ENCODE measurements around the gene NEK1. TPM values are rescaled to one million over a fixed set of nuclear protein-coding genes. Genes with fewer than 3 reads are reported as not detected.

NEK1 gene
- total and polyA plus RNA-seq, 2 of the 4 experiments (the other 2 are of a cell fraction), result 3.3 to 3.9 TPM

DNA sequence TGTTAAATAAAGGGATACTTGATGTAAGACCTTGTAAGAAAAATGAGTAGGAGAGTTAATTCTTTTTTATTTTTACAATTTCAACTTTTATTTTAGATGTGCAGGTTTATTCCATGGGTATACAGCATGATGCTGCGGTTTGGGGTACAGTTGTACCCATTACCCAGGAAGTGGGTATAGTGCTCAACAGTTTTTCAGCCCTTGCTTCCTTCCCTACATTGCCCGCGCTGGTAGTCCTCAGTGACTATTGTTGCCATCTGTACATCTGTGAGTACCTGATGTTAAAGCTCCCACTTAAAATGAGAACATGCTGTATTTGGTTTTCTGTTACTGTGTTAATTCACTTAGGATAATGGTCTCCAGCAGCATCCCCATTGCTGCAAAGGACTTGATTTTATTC, 17.7 kb upstream of the NEK1 start:
- Histone ChIP-seq H3K56ac (ENCODE audit: extremely low read depth, insufficient read depth, low read length) (no peak overlapping the region), H2AK9ac (replicated peaks; ENCODE audit: low read depth, low read length, poor library complexity) (no peak overlapping the region), H4K20me1 (ENCODE audit: insufficient read depth, low read length) (peaks cover 17% of the 10 kb centered on the region; the same call in 1 of the 2 replicates), H3K9ac (ENCODE audit: low read depth, low read length) (no peak overlapping the region), H3K18ac (ENCODE audit: low read depth, low read length) (no peak overlapping the region), H2AFZ (replicated peaks; ENCODE audit: low read length, poor library complexity) (no peak overlapping the region), H3K36me3 (ENCODE audit: control insufficient read depth, insufficient read depth, low read length) (no peaks in the 10 kb centered on the region), H2BK5ac (ENCODE audit: low read depth, low read length, poor library complexity, severe bottlenecking) (no peak overlapping the region), H4K8ac (ENCODE audit: low read depth in 2 of 2, low read length in 2 of 2) (no peak overlapping the region), H3K4ac (ENCODE audit: low read depth, low read length) (no peak overlapping the region), H3K9me3 (ENCODE audit: control insufficient read depth, insufficient read depth, low read length) (no peaks in the 10 kb centered on the region), H3K4me3 (ENCODE audit: insufficient read depth, low read depth, low read length) (no peak overlapping the region), H4K91ac (ENCODE audit: insufficient read depth, low read depth, low read length) (no peak overlapping the region), H3K9me1 (ENCODE audit: insufficient read depth, low read length) (no peaks in the 10 kb centered on the region), H2AK5ac (ENCODE audit: low read depth, low read length) (no peak overlapping the region), H3K79me1 (ENCODE audit: low read depth in 1 of 2, low read length in 2 of 2) (peaks cover 8 to 16% of the 10 kb centered on the region in 2 experiments; a peak in 2 of 4 replicates), H2BK120ac (ENCODE audit: low read depth, low read length) (no peak overlapping the region), H3K4me2 (ENCODE audit: low read depth, low read length) (no peak overlapping the region), H3K23ac (ENCODE audit: low read depth, low read length) (no peak overlapping the region), H3K27ac (ENCODE audit: insufficient read depth, low read length) (no peak overlapping the region), H2BK15ac (ENCODE audit: low read depth, low read length) (no peak overlapping the region), H3K14ac (replicated peaks; ENCODE audit: low read depth, low read length) (no peak overlapping the region), H4K5ac (ENCODE audit: low read depth, low read length) (no peak overlapping the region), H3K4me1 (ENCODE audit: control insufficient read depth, insufficient read depth, low read length) (no peaks in the 10 kb centered on the region), H2BK20ac (ENCODE audit: low read depth, low read length) (no peak overlapping the region), H3K27me3 (ENCODE audit: control insufficient read depth, insufficient read depth, low read length) (no peaks in the 10 kb centered on the region)
- no CpG with 5 or more reads among the region's 3 CpGs for WGBS, 2 experiments (ENCODE audit: extremely low coverage in 2 of 2, insufficient read length in 1 of 2)
- DNase-seq (no peak), ATAC-seq (ENCODE audit: low read depth) (no peak)
- in situ Hi-C loops (cut with MboI; ENCODE audit: low sequenced_read_pairs) (no loop called here), intact Hi-C loops (cut with micrococcal nuclease) (no loop called here), dilution Hi-C loops (cut with HindIII; ENCODE audit: low sequenced_read_pairs, unreplicated experiment) (no loop called here)
- ChIA-PET POLR2A (ENCODE audit: unreplicated experiment) (interaction anchor here (0.5 kb wide), 1 partner anchor 56 kb away, joined by 4 read pairs; no protein-coding TSS in a partner anchor), CTCF (interaction anchor here (1.0 kb wide), 1 partner anchor 11 kb away, joined by 3 read pairs; no protein-coding TSS in a partner anchor)
- BruUV-seq (replicated peaks), result no TSS peak
- TF ChIP-seq CHD1 (IDR thresholded peaks at IDR 0.05; ENCODE audit: low read depth, low read length) (no peak), CEBPB (IDR thresholded peaks at IDR 0.05; ENCODE audit: low read depth, low read length) (no peak), NFE2L2 (IDR thresholded peaks at IDR 0.05; ENCODE audit: low read depth, low read length) (no peak), POLR2A (IDR thresholded peaks at IDR 0.05; ENCODE audit: low read depth, low read length) (no peak), MAZ (IDR thresholded peaks at IDR 0.05; ENCODE audit: borderline replicate concordance, low read depth, low read length) (no peak), FOS (IDR thresholded peaks at IDR 0.05; ENCODE audit: low read depth, low read length) (no peak), RAD21 (IDR thresholded peaks at IDR 0.05; ENCODE audit: low read length) (no peak), RFX5 (IDR thresholded peaks at IDR 0.05; ENCODE audit: low read depth, low read length) (no peak), SMC3 (IDR thresholded peaks at IDR 0.05; ENCODE audit: low read depth, low read length) (no peak), MXI1 (IDR thresholded peaks at IDR 0.05; ENCODE audit: borderline replicate concordance, low read depth, low read length) (no peak), RCOR1 (IDR thresholded peaks at IDR 0.05; ENCODE audit: insufficient replicate concordance, low read length) (no peak), MAFK (IDR thresholded peaks at IDR 0.05; ENCODE audit: low read depth, low read length) (no peak), BHLHE40 (IDR thresholded peaks at IDR 0.05; ENCODE audit: low read depth, low read length) (no peak)
- TF ChIP-seq, protein P1, sequence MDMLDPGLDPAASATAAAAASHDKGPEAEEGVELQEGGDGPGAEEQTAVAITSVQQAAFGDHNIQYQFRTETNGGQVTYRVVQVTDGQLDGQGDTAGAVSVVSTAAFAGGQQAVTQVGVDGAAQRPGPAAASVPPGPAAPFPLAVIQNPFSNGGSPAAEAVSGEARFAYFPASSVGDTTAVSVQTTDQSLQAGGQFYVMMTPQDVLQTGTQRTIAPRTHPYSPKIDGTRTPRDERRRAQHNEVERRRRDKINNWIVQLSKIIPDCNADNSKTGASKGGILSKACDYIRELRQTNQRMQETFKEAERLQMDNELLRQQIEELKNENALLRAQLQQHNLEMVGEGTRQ (IDR thresholded peaks at IDR 0.05; ENCODE audit: low read depth, low read length), result no peak
- TF ChIP-seq, protein P2, sequence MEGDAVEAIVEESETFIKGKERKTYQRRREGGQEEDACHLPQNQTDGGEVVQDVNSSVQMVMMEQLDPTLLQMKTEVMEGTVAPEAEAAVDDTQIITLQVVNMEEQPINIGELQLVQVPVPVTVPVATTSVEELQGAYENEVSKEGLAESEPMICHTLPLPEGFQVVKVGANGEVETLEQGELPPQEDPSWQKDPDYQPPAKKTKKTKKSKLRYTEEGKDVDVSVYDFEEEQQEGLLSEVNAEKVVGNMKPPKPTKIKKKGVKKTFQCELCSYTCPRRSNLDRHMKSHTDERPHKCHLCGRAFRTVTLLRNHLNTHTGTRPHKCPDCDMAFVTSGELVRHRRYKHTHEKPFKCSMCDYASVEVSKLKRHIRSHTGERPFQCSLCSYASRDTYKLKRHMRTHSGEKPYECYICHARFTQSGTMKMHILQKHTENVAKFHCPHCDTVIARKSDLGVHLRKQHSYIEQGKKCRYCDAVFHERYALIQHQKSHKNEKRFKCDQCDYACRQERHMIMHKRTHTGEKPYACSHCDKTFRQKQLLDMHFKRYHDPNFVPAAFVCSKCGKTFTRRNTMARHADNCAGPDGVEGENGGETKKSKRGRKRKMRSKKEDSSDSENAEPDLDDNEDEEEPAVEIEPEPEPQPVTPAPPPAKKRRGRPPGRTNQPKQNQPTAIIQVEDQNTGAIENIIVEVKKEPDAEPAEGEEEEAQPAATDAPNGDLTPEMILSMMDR (conservative IDR thresholded peaks at IDR 0.05; ENCODE audit: low read depth, low read length), result no peak
- TF ChIP-seq, protein P3, sequence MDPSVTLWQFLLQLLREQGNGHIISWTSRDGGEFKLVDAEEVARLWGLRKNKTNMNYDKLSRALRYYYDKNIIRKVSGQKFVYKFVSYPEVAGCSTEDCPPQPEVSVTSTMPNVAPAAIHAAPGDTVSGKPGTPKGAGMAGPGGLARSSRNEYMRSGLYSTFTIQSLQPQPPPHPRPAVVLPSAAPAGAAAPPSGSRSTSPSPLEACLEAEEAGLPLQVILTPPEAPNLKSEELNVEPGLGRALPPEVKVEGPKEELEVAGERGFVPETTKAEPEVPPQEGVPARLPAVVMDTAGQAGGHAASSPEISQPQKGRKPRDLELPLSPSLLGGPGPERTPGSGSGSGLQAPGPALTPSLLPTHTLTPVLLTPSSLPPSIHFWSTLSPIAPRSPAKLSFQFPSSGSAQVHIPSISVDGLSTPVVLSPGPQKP (IDR thresholded peaks at IDR 0.05; ENCODE audit: borderline replicate concordance, low read depth, low read length), result no peak

All from IMR-90 (cell line).